ENCODE measurements around the gene PJVK. TPM values are rescaled to one million over a fixed set of nuclear protein-coding genes. Genes with fewer than 3 reads are reported as not detected.
A peak's percentile ranks its signal among the peaks of the same experiment; 100 is the strongest.

The PJVK gene
- total RNA-seq, 2 donors from 2014 or later, result 0.91 to 4.7 TPM

DNA sequence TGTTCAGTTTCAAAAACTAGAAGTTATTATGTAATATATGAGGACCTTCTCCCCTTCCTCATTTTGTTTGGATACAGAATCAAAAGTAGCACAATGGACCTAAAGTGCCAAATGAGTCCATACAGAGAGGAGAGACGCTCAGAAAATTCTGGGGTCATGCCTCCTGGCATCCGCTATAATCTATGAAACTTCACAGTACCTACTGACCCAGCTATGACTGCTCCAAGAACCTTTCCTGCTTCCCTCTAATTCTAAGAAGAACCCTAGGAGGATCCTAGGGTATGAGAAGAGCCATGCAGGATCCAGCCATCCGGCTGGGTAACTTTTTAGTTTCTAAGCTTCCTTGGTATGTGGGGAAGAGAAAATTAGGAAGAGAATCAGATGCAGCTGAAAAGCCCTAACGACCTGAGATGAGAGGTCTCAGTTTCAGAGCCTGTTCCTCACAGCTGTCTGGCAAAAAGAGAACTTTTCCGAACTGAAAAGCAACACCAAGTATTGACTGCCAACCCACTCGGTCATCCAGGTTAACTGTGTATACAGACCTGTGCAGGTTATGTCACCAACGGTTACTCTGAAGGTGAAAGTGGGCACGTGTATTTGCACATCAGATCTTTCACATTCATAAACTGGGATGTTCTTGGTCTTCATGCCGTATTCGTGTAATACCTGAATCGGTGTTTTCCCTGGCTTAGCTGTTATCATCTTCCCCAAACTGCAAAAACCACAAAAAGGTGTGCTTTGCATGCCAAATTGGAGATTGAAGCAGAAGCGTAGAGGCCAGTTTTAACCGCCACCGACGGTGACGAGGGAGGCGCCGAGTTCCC is 1.3 kb upstream of the PJVK start:
- intact Hi-C loops (cut with DNase I), result loop anchor here (2.0 kb wide), 1 partner anchor 29 kb away; the partner anchor contains the start of gene FKBP7
- Histone ChIP-seq H3K9me3 (no peaks in the 10 kb centered on the region), H3K27me3 (replicated peaks; ENCODE audit: insufficient read depth) (no peaks in the 10 kb centered on the region), H3K36me3 (no peaks in the 10 kb centered on the region), H3K4me1 (replicated peaks) (peaks cover 6% of the 10 kb centered on the region), H3K27ac (peak overlapping the region; percentile 98), H3K4me3 (peak overlapping the region; percentile 69 to 80)
- no peak for DNase-seq (ENCODE audit: low spot score)
- no peak for TF ChIP-seq POLR2AphosphoS5 (IDR thresholded peaks at IDR 0.05)
- no peak for TF ChIP-seq CTCF (IDR thresholded peaks at IDR 0.05)
- TF ChIP-seq POLR2A (IDR thresholded peaks at IDR 0.05), result no peak
- 9% methylated on average over 18 of the region's 18 CpGs for WGBS

- Histone ChIP-seq H3K9me3 (no peaks in the 10 kb centered on the region), H3K36me3 (no peaks in the 10 kb centered on the region), H3K4me3 (peak overlapping the region; percentile 69 to 80), H3K27me3 (replicated peaks; ENCODE audit: insufficient read depth) (no peaks in the 10 kb centered on the region), H3K4me1 (replicated peaks) (peaks cover 6% of the 10 kb centered on the region), H3K27ac (peak overlapping the region; percentile 98)
- WGBS, result 0% methylated on average over 14 of the region's 25 CpGs
- intact Hi-C loops (cut with DNase I), result loop anchor here (2.0 kb wide), 1 partner anchor 28 kb away; the partner anchor contains the start of gene FKBP7
- peak; percentile 64 for DNase-seq (ENCODE audit: low spot score)
- no peak for TF ChIP-seq POLR2AphosphoS5 (IDR thresholded peaks at IDR 0.05)
- TF ChIP-seq POLR2A (IDR thresholded peaks at IDR 0.05), result no peak
- TF ChIP-seq CTCF (IDR thresholded peaks at IDR 0.05), result no peak
These were observed 729 bp upstream of the PJVK start for GRCh38 chr2:178450524-178450773.

- TF ChIP-seq POLR2A (IDR thresholded peaks at IDR 0.05), result no peak
- TF ChIP-seq CTCF (IDR thresholded peaks at IDR 0.05), result no peak
- TF ChIP-seq POLR2AphosphoS5 (IDR thresholded peaks at IDR 0.05), result no peak
- DNase-seq (ENCODE audit: low spot score), result no peak
- H3K27me3 ChIP-seq (replicated peaks; ENCODE audit: insufficient read depth), result no peaks in the 10 kb centered on the region
- no peak overlapping the region for H3K4me3 ChIP-seq
- H3K4me1 ChIP-seq (replicated peaks), result peaks cover 6% of the 10 kb centered on the region
- no peaks in the 10 kb centered on the region for H3K9me3 ChIP-seq
- 94% methylated on average over 2 of the region's 2 CpGs for WGBS
- intact Hi-C loops (cut with DNase I), result loop anchor here (2.0 kb wide), 1 partner anchor 20 kb away; no protein-coding TSS in a partner anchor
- H3K27ac ChIP-seq, result peak overlapping the region; percentile 98
- no peaks in the 10 kb centered on the region for H3K36me3 ChIP-seq
These were observed 1.2 kb downstream of the PJVK start for GRCh38 chr2:178452334-178452733.

- intact Hi-C loops (cut with DNase I), result loop anchor here (2.0 kb wide), 1 partner anchor 20 kb away; no protein-coding TSS in a partner anchor
- WGBS, result 40% methylated on average over 5 of the region's 5 CpGs
- no peaks in the 10 kb centered on the region for H3K27me3 ChIP-seq (replicated peaks; ENCODE audit: insufficient read depth)
- TF ChIP-seq POLR2AphosphoS5 (IDR thresholded peaks at IDR 0.05), result no peak
- TF ChIP-seq POLR2A (IDR thresholded peaks at IDR 0.05), result no peak
- no peak for TF ChIP-seq CTCF (IDR thresholded peaks at IDR 0.05)
- H3K4me1 ChIP-seq (replicated peaks), result peaks cover 6% of the 10 kb centered on the region
- H3K36me3 ChIP-seq, result no peaks in the 10 kb centered on the region
- no peak overlapping the region for H3K4me3 ChIP-seq
- no peak for DNase-seq (ENCODE audit: low spot score)
- H3K27ac ChIP-seq, result no peak overlapping the region
- no peaks in the 10 kb centered on the region for H3K9me3 ChIP-seq
These were observed 1.7 kb downstream of the PJVK start for GRCh38 chr2:178452870-178453269.

- intact Hi-C loops (cut with DNase I), result no loop called here
- Histone ChIP-seq H3K27me3 (replicated peaks; ENCODE audit: insufficient read depth) (no peaks in the 10 kb centered on the region), H3K36me3 (no peaks in the 10 kb centered on the region), H3K4me1 (replicated peaks) (no peaks in the 10 kb centered on the region), H3K4me3 (no peak overlapping the region), H3K27ac (no peak overlapping the region), H3K9me3 (no peaks in the 10 kb centered on the region)
- WGBS, result 88% methylated on average over 5 of the region's 5 CpGs
- no peak for TF ChIP-seq POLR2AphosphoS5 (IDR thresholded peaks at IDR 0.05)
- no peak for TF ChIP-seq POLR2A (IDR thresholded peaks at IDR 0.05)
- TF ChIP-seq CTCF (IDR thresholded peaks at IDR 0.05), result no peak
- no peak for DNase-seq (ENCODE audit: low spot score)
These were observed 4.8 kb downstream of the PJVK start for GRCh38 chr2:178455947-178456346.

All from prostate gland (tissue), 2 donors.